Measurements from ENCODE around the gene COPG2.

- TF ChIP-seq CTCF (IDR thresholded peaks at IDR 0.05) (no peak), EZH2 (IDR thresholded peaks at IDR 0.05; ENCODE audit: borderline replicate concordance, insufficient read depth, low read depth, low read length, poor library complexity, severe bottlenecking) (no peak)
Observed at GRCh38 chr7:130566898-130567280, 101.7 kb downstream of the COPG2 start.

Measured in B cell (primary cell).